GM12875 (cell line): ENCODE results near the gene ZNF609.

Source experiments
- H3K4me3 ChIP-seq: one replicate; pipeline ENCODE4 v1.5.1; 2011; ENCODE audit warnings: low read depth, low read length, control low read depth
- TF ChIP-seq, protein P1 (sequence below): IDR thresholded peaks from 2 replicates; pipeline ENCODE4 v1.5.1; 2011; ENCODE audit warnings: low read depth, mild to moderate bottlenecking, control low read depth, inconsistent platforms, low read length, moderate library complexity, borderline replicate concordance; ENCODE audit not compliant: insufficient read depth

Gene ZNF609

DNA sequence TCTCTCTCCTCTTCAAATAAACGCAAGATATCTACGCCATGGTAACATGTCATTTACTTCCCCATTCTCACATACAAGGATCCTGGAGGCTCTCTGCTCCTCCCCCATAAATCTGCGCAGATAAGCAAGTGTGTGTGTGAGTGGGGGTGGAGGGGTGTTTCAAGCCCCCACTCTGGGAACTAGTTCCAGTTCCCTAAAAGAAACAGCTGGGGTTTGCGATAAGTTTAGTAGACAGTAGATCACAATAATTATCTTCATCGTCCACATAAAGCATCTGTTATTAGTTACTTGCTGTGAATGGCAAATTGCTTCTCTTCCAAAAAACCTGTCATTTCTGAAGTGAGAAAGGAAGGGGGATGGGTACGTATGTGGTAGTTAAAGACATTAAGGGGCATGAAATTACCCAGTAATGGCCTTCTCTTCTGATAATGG is 235.2 kb downstream of the ZNF609 start:
- TF ChIP-seq, protein P1, sequence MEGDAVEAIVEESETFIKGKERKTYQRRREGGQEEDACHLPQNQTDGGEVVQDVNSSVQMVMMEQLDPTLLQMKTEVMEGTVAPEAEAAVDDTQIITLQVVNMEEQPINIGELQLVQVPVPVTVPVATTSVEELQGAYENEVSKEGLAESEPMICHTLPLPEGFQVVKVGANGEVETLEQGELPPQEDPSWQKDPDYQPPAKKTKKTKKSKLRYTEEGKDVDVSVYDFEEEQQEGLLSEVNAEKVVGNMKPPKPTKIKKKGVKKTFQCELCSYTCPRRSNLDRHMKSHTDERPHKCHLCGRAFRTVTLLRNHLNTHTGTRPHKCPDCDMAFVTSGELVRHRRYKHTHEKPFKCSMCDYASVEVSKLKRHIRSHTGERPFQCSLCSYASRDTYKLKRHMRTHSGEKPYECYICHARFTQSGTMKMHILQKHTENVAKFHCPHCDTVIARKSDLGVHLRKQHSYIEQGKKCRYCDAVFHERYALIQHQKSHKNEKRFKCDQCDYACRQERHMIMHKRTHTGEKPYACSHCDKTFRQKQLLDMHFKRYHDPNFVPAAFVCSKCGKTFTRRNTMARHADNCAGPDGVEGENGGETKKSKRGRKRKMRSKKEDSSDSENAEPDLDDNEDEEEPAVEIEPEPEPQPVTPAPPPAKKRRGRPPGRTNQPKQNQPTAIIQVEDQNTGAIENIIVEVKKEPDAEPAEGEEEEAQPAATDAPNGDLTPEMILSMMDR, result no peak

DNA sequence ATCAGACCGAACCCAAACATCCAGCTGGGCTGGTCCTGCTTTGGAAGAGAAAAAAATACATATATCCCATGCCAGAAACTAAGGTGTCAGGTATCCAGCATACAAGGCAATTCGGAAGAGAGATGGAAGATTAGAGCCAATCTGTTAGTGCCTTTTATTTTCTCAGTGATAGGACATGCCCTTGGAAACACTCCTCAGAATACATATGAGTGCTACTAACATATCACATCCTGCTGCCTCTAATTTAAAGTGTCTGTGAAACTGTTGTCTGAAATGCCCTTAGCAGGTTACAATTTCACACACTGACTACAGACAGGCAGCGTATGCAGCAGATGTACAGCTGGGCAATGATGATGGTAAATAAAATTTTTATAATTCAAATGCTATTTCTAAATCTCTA is 236.1 kb downstream of the ZNF609 start:
- TF ChIP-seq, protein P1, result no peak

More for the DNA sequence above, 235.2 kb downstream of the ZNF609 start:
- H3K4me3 ChIP-seq, result no peak overlapping the region

GRCh38 chr15:64697911-64698369 is 237.6 kb downstream of the ZNF609 start:
- H3K4me3 ChIP-seq, result no peak overlapping the region
- TF ChIP-seq, protein P1, result no peak

More for the DNA sequence above, 236.1 kb downstream of the ZNF609 start:
- no peak overlapping the region for H3K4me3 ChIP-seq

DNA sequence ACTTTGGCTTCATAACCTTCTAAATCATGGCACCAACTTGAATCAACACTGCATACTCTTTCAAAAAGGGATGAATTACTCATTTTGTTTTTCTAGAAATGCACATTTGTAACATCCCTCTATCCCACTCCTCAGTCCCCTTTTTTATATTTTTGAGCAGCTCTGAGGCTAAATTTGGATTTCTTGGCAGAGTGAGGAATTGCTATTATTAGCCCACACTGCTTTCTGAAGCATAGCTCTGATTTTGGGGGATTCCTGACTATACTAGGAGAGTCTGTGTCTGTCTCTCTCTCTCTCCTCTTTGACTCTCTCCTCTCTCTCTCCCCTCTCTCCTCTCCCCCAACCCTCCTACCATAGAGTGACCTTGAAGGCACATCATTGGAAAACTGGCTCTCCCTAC is 238.4 kb downstream of the ZNF609 start:
- no peak overlapping the region for H3K4me3 ChIP-seq
- TF ChIP-seq, protein P1, result no peak

- no peak overlapping the region for H3K4me3 ChIP-seq
- TF ChIP-seq, protein P1, result no peak
These were observed 239.5 kb downstream of the ZNF609 start for GRCh38 chr15:64699751-64700388.

DNA sequence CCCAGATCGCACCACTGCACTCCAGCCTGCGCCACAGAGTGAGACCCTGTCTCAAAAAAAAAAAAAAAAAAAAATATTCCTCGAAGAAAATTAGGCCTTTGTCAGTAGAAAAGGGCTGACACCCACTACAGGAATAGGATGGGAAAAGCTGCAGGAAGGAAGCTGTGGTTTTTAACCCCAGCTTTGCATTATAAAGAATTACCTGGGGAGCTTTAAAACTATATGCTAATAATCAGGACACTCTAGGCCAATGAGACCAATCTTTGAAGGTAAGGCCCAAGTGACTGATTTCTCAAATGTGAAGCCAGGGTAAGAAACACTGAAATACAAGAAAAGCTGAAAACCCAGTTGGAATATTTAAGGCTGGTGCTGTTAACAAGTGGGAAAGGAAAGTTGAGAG is 240.7 kb downstream of the ZNF609 start:
- TF ChIP-seq, protein P1, result no peak
- no peak overlapping the region for H3K4me3 ChIP-seq

DNA sequence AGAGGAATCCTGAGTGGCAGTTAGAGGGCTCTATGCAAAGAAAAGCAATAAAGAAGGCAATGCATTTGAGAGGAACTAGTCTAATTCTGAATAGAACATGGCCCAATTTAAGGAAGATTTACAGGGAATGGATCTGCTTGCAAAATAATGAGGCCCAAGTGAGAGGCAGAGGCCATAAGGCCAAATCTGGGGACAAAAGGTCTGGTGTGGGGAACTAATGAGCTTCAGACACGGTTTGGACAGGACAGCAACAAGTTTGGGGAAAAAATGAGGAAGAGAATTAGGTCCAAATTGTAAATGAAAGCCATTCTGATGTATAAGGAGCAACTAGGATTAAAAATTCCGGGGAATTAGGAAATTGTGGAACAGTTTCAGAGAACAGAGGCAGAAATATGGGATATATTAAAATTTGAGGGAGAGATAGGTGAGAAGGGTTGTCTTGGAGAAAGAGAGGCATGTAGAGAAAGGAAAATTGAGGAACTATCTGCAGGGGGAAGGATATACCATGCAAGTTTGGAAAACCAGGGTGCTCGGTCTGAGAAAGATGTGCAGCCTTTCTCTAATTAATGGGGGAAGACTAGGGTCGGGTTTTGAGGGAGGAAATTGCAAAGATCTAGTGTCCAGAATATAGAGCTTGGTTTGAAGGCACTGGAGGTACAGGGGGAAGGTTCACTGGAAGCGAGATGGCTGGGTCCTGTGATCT is 241.3 kb downstream of the ZNF609 start:
- H3K4me3 ChIP-seq, result peak overlapping the region; percentile 80
- TF ChIP-seq, protein P1, result no peak
